Embryonic facial prominence (tissue), 1 donor: Measurements from ENCODE around the gene NEMF.
"Not testable (repeated sequence)": the region's sequence is repeated elsewhere in the genome, so short reads cannot be mapped to it uniquely, and the experiment has no call there.

ENCODE experiments used
- DNase-seq: peaks from one replicate; pipeline ENCODE4 v3.0.0-alpha.2; 2016; ENCODE audit errors: extremely low spot score

The NEMF gene

GRCh38 chr14:49852301-49853157, at the start of gene NEMF:
Gene NEMF (minus strand): TSS chr14:49852788. CDS start chr14:49852753, 35 bp downstream.
- DNase-seq: peak; percentile 81

- DNase-seq: no peak
Observed at GRCh38 chr14:49900973-49901372, 48.4 kb upstream of the NEMF start.

GRCh38 chr14:49898485-49898884, 45.9 kb upstream of the NEMF start:
- no peak for DNase-seq

GRCh38 chr14:49897965-49898364, 45.4 kb upstream of the NEMF start:
- peak; percentile 18 for DNase-seq

GRCh38 chr14:49897414-49897813, 44.8 kb upstream of the NEMF start:
- no peak for DNase-seq

GRCh38 chr14:49896966-49897365, 44.4 kb upstream of the NEMF start:
- no peak for DNase-seq

GRCh38 chr14:49896272-49896671, 43.7 kb upstream of the NEMF start:
- not testable (repeated sequence) for DNase-seq

GRCh38 chr14:49895480-49895879, 42.9 kb upstream of the NEMF start:
- DNase-seq: no peak

- not testable (repeated sequence) for DNase-seq
Observed at GRCh38 chr14:49894214-49895107, 41.9 kb upstream of the NEMF start.

- DNase-seq: no peak
Observed at GRCh38 chr14:49893309-49894213, 41.0 kb upstream of the NEMF start.

- peak; percentile 91 for DNase-seq
Observed at GRCh38 chr14:49892636-49893308, 40.2 kb upstream of the NEMF start, which contains the start of gene ARF6. Gene ARF6 (plus strand): TSS chr14:49893082. CDS start chr14:49893737, 655 bp downstream.

GRCh38 chr14:49892301-49892635, 39.7 kb upstream of the NEMF start:
- DNase-seq: peak; percentile 87

- no peak for DNase-seq
Observed at GRCh38 chr14:49888293-49888692, 35.7 kb upstream of the NEMF start.

- no peak for DNase-seq
Observed at GRCh38 chr14:49886523-49886922, 33.9 kb upstream of the NEMF start.

- no peak for DNase-seq
Observed at GRCh38 chr14:49882826-49883694, 30.5 kb upstream of the NEMF start.

GRCh38 chr14:49881350-49882001, 28.9 kb upstream of the NEMF start:
- no peak for DNase-seq

GRCh38 chr14:49880267-49881064, 27.9 kb upstream of the NEMF start:
- DNase-seq: no peak

GRCh38 chr14:49879646-49880204, 27.1 kb upstream of the NEMF start:
- no peak for DNase-seq
